HEK293 (cell line): ENCODE data around the gene PRDX2.

Source experiments
- CTCF ChIA-PET: fragments of 350-600 bp; formaldehyde crosslinking; extraction: SDS; loops from one replicate; lab custom pipeline; 2021; ENCODE audit warnings: antibody characterized with exemption; lab: Yijun Ruan, JAX
- POLR2A ChIA-PET: fragments of 300-600 bp; formaldehyde crosslinking; extraction: SDS; loops from one replicate; lab custom pipeline; 2020; ENCODE audit warnings: antibody characterized with exemption, inconsistent platforms; lab: Yijun Ruan, JAX
- H3K27ac ChIP-seq: fragments of 200-500 bp; sonication (Bioruptor generic); 2 replicates; pipeline ENCODE4 v1.5.1; 2014; ENCODE audit warnings: low read depth, low read length, control low read depth, inconsistent platforms; ENCODE audit errors: extremely low read depth
- H3K36me3 ChIP-seq, 2 experiments: fragments of 200-500 bp in 1 of 2; sonication (Bioruptor generic) in 1 of 2; 1 replicate in 1 of 2; 2 replicates in 1 of 2; pipeline ENCODE4 v1.5.1; 2014 to 2017; ENCODE audit warnings: inconsistent platforms in 2 of 2, low read length in 2 of 2; ENCODE audit not compliant: control insufficient read depth in 2 of 2, insufficient read depth in 1 of 2
- H3K4me1 ChIP-seq: fragments of 200-500 bp; sonication (Bioruptor generic); 2 replicates; pipeline ENCODE4 v1.5.1; 2014; ENCODE audit warnings: mild to moderate bottlenecking, low read length, inconsistent platforms; ENCODE audit not compliant: control insufficient read depth, insufficient read depth
- H3K4me3 ChIP-seq: 2 replicates; pipeline ENCODE4 v1.5.1; 2011; ENCODE audit warnings: low read depth, mild to moderate bottlenecking, control low read depth, low read length, moderate library complexity
- H3K9me3 ChIP-seq: fragments of 200-500 bp; sonication (Bioruptor generic); 2 replicates; pipeline ENCODE4 v1.5.1; 2014; ENCODE audit warnings: low read depth, low read length, inconsistent platforms; ENCODE audit not compliant: control insufficient read depth, insufficient read depth
- GLIS1 ChIP-seq: fragments of 450-650 bp; formaldehyde crosslinking; IDR thresholded peaks from 2 replicates; pipeline ENCODE4 v1.5.1; 2016; ENCODE audit warnings: missing biosample characterization, missing genetic modification characterization
- OSR2 ChIP-seq: fragments of 450-650 bp; formaldehyde crosslinking; IDR thresholded peaks from 2 replicates; pipeline ENCODE4 v1.5.1; 2016; ENCODE audit warnings: missing biosample characterization, missing genetic modification characterization
- SCRT2 ChIP-seq: fragments of 450-650 bp; formaldehyde crosslinking; IDR thresholded peaks from 2 replicates; pipeline ENCODE4 v1.5.1; 2016; ENCODE audit warnings: missing biosample characterization, missing genetic modification characterization
- ZNF19 ChIP-seq: fragments of 450-650 bp; formaldehyde crosslinking; IDR thresholded peaks from 2 replicates; pipeline ENCODE4; 2016; ENCODE audit warnings: missing biosample characterization, missing genetic modification characterization, low read depth
- ZNF2 ChIP-seq: fragments of 450-650 bp; formaldehyde crosslinking; IDR thresholded peaks from 2 replicates; pipeline ENCODE4 v1.5.1; 2016; ENCODE audit warnings: missing biosample characterization, missing genetic modification characterization
- ZNF24 ChIP-seq: fragments of 450-650 bp; formaldehyde crosslinking; IDR thresholded peaks from 2 replicates; pipeline ENCODE4 v1.5.1; 2016; ENCODE audit warnings: missing biosample characterization, missing genetic modification characterization
- ZNF292 ChIP-seq: fragments of 450-650 bp; formaldehyde crosslinking; IDR thresholded peaks from 2 replicates; pipeline ENCODE4 v1.5.1; 2016; ENCODE audit warnings: low read depth, missing biosample characterization, missing genetic modification characterization, borderline replicate concordance
- ZNF335 ChIP-seq: fragments of 450-650 bp; formaldehyde crosslinking; conservative IDR thresholded peaks from 2 replicates; pipeline ENCODE4 v1.5.1; 2016; ENCODE audit warnings: missing biosample characterization, missing genetic modification characterization
- ZNF366 ChIP-seq: fragments of 450-650 bp; formaldehyde crosslinking; conservative IDR thresholded peaks from 2 replicates; pipeline ENCODE4 v1.5.1; 2016; ENCODE audit warnings: missing biosample characterization, missing genetic modification characterization
- ZNF514 ChIP-seq: fragments of 450-650 bp; formaldehyde crosslinking; IDR thresholded peaks from 2 replicates; pipeline ENCODE4 v1.5.1; 2016; ENCODE audit warnings: missing biosample characterization, missing genetic modification characterization
- ZNF555 ChIP-seq: fragments of 450-650 bp; formaldehyde crosslinking; conservative IDR thresholded peaks from 2 replicates; pipeline ENCODE4 v1.5.1; 2017; ENCODE audit warnings: missing biosample characterization, mild to moderate bottlenecking, missing genetic modification characterization, inconsistent platforms
- TF ChIP-seq, protein P1 (sequence below): fragments of 450-650 bp; formaldehyde crosslinking; IDR thresholded peaks from 2 replicates; pipeline ENCODE4 v1.5.1; 2016; ENCODE audit warnings: missing biosample characterization, missing genetic modification characterization
- TF ChIP-seq, protein P2 (sequence below): fragments of 450-650 bp; formaldehyde crosslinking; IDR thresholded peaks from 2 replicates; pipeline ENCODE4 v1.5.1; 2016; ENCODE audit warnings: missing biosample characterization, missing genetic modification characterization
- TF ChIP-seq, protein P3 (sequence below): fragments of 450-650 bp; formaldehyde crosslinking; IDR thresholded peaks from 2 replicates; pipeline ENCODE4 v1.5.1; 2016; ENCODE audit warnings: missing biosample characterization, missing genetic modification characterization
- TF ChIP-seq, protein P4 (sequence below): fragments of 450-650 bp; formaldehyde crosslinking; IDR thresholded peaks from 2 replicates; pipeline ENCODE4 v1.5.1; 2016; ENCODE audit warnings: missing biosample characterization, missing genetic modification characterization
- TF ChIP-seq, protein P5 (sequence below): fragments of 450-650 bp; formaldehyde crosslinking; IDR thresholded peaks from 2 replicates; pipeline ENCODE4 v1.5.0; 2017; ENCODE audit warnings: missing biosample characterization, missing genetic modification characterization, borderline replicate concordance

Gene PRDX2

DNA sequence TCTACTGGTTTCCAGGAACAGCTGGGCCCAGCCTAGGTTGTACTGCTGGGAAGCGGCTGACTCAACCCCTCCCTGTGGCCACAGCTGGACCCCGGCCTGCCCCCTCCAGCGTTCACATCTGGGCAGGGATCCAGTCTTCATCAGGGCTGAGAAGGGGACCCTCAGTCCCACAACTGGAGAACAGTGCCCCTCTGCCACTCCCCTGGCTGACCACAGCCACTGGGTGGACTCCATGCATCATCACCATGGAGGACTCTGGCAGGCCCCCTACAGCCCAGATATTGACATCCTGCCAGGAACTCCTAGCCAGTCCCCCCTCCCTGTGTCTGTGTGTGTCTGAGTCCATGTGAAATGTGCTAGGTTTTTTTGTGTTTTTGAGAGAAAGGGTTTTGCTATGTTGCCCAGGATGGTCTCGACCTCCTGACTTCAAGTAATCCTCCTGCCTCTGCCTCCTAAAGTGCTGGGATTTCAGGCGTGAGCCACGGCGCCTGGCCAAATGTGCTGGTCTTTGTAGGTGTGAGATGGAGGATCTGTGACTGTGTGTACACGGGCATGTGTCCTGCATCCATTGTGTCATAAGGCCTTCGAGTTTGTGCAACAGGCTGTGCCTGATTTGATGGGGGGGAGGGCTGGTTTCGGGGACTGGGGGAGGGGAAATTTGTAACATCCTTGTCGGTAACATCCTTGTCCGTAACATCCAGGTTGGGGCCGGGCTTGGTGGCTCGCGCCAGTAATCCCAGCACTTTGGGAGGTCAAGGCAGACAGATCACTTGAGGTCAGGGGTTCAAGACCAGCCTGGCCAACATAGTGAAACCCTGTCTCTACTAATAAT, 22.2 kb downstream of the PRDX2 start (continued):
- TF ChIP-seq ZNF292 (tag by site-specific recombination) (no peak), OSR2 (no peak), ZNF19 (tag by site-specific recombination) (no peak), ZNF366 (no peak), ZNF555 (tag by site-specific recombination) (no peak), GLIS1 (tag by site-specific recombination) (peak; percentile 90), ZNF335 (peak; percentile 55), ZNF514 (tag by site-specific recombination) (no peak), ZNF24 (no peak; the same call in 1 of the 2 replicates), ZNF2 (no peak), SCRT2 (tag by site-specific recombination) (peak; percentile 82)
- TF ChIP-seq, protein P1, sequence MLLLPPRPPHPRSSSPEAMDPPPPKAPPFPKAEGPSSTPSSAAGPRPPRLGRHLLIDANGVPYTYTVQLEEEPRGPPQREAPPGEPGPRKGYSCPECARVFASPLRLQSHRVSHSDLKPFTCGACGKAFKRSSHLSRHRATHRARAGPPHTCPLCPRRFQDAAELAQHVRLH (tag by site-specific recombination), result no peak
- TF ChIP-seq, protein P2, sequence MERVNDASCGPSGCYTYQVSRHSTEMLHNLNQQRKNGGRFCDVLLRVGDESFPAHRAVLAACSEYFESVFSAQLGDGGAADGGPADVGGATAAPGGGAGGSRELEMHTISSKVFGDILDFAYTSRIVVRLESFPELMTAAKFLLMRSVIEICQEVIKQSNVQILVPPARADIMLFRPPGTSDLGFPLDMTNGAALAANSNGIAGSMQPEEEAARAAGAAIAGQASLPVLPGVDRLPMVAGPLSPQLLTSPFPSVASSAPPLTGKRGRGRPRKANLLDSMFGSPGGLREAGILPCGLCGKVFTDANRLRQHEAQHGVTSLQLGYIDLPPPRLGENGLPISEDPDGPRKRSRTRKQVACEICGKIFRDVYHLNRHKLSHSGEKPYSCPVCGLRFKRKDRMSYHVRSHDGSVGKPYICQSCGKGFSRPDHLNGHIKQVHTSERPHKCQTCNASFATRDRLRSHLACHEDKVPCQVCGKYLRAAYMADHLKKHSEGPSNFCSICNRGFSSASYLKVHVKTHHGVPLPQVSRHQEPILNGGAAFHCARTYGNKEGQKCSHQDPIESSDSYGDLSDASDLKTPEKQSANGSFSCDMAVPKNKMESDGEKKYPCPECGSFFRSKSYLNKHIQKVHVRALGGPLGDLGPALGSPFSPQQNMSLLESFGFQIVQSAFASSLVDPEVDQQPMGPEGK (tag by site-specific recombination), result peak; percentile 72
- TF ChIP-seq, protein P3, sequence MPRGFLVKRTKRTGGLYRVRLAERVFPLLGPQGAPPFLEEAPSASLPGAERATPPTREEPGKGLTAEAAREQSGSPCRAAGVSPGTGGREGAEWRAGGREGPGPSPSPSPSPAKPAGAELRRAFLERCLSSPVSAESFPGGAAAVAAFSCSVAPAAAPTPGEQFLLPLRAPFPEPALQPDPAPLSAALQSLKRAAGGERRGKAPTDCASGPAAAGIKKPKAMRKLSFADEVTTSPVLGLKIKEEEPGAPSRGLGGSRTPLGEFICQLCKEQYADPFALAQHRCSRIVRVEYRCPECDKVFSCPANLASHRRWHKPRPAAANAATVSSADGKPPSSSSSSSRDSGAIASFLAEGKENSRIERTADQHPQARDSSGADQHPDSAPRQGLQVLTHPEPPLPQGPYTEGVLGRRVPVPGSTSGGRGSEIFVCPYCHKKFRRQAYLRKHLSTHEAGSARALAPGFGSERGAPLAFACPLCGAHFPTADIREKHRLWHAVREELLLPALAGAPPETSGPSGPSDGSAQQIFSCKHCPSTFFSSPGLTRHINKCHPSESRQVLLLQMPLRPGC, result no peak
- TF ChIP-seq, all 188 proteins: peak for 10

DNA sequence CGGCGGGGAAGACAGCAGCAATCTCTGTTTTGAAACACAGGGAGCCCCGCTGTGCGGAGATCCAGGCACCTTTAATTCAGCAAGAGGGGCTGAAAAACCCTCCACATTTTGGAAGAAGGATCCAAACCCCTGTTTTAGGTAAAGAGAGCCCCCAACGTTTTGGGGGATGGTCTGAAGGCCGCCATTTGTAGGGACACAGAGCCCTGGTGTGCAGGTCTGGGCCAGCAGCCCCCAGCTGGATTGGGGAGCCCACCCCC, 22.8 kb downstream of the PRDX2 start:
- POLR2A ChIA-PET, result interaction anchor here (3.3 kb wide), 1 partner anchor 14 kb away, joined by 42 read pairs; the partner anchor contains the start of gene JUNB
- CTCF ChIA-PET, result interaction anchor here (0.7 to 11.4 kb wide), 9 partner anchors 13 to 243 kb away, joined by 3 to 234 read pairs (median 5); partner anchors contain the start of genes JUNB, PRDX2 and THSD8
- no peaks in the 10 kb centered on the region for H3K36me3 ChIP-seq
- no peak overlapping the region for H3K4me3 ChIP-seq
- no peaks in the 10 kb centered on the region for H3K9me3 ChIP-seq
- no peak overlapping the region for H3K27ac ChIP-seq
- H3K4me1 ChIP-seq, result peaks cover 6% of the 10 kb centered on the region; the same call in 1 of the 2 replicates
- TF ChIP-seq, protein P4, sequence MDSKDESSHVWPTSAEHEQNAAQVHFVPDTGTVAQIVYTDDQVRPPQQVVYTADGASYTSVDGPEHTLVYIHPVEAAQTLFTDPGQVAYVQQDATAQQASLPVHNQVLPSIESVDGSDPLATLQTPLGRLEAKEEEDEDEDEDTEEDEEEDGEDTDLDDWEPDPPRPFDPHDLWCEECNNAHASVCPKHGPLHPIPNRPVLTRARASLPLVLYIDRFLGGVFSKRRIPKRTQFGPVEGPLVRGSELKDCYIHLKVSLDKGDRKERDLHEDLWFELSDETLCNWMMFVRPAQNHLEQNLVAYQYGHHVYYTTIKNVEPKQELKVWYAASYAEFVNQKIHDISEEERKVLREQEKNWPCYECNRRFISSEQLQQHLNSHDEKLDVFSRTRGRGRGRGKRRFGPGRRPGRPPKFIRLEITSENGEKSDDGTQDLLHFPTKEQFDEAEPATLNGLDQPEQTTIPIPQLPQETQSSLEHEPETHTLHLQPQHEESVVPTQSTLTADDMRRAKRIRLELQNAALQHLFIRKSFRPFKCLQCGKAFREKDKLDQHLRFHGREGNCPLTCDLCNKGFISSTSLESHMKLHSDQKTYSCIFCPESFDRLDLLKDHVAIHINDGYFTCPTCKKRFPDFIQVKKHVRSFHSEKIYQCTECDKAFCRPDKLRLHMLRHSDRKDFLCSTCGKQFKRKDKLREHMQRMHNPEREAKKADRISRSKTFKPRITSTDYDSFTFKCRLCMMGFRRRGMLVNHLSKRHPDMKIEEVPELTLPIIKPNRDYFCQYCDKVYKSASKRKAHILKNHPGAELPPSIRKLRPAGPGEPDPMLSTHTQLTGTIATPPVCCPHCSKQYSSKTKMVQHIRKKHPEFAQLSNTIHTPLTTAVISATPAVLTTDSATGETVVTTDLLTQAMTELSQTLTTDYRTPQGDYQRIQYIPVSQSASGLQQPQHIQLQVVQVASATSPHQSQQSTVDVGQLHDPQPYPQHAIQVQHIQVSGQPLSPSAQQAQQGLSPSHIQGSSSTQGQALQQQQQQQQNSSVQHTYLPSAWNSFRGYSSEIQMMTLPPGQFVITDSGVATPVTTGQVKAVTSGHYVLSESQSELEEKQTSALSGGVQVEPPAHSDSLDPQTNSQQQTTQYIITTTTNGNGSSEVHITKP (tag by site-specific recombination), result peak; percentile 89
- TF ChIP-seq, protein P5, sequence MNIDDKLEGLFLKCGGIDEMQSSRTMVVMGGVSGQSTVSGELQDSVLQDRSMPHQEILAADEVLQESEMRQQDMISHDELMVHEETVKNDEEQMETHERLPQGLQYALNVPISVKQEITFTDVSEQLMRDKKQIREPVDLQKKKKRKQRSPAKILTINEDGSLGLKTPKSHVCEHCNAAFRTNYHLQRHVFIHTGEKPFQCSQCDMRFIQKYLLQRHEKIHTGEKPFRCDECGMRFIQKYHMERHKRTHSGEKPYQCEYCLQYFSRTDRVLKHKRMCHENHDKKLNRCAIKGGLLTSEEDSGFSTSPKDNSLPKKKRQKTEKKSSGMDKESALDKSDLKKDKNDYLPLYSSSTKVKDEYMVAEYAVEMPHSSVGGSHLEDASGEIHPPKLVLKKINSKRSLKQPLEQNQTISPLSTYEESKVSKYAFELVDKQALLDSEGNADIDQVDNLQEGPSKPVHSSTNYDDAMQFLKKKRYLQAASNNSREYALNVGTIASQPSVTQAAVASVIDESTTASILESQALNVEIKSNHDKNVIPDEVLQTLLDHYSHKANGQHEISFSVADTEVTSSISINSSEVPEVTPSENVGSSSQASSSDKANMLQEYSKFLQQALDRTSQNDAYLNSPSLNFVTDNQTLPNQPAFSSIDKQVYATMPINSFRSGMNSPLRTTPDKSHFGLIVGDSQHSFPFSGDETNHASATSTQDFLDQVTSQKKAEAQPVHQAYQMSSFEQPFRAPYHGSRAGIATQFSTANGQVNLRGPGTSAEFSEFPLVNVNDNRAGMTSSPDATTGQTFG, result no peak
